HG02870 (cell line): ENCODE results near the gene TASOR.
A peak's percentile ranks its signal among the peaks of the same experiment; 100 is the strongest.

Source experiments
- ATAC-seq: cut with Tn5 transposase; IDR thresholded peaks from one replicate; pipeline ENCODE4 v1.9.1; 2021; ENCODE audit warnings: mild to moderate bottlenecking, moderate library complexity; ENCODE audit not compliant: unreplicated experiment

The TASOR gene

GRCh38 chr3:56684029-56684428 lies 964 bp upstream of the TASOR start:
- no peak for ATAC-seq

- peak; percentile 70 for ATAC-seq
These were observed 473 bp downstream of the TASOR start for GRCh38 chr3:56682462-56683121.

GRCh38 chr3:56681984-56682461 lies 1.0 kb downstream of the TASOR start:
- no peak for ATAC-seq

DNA sequence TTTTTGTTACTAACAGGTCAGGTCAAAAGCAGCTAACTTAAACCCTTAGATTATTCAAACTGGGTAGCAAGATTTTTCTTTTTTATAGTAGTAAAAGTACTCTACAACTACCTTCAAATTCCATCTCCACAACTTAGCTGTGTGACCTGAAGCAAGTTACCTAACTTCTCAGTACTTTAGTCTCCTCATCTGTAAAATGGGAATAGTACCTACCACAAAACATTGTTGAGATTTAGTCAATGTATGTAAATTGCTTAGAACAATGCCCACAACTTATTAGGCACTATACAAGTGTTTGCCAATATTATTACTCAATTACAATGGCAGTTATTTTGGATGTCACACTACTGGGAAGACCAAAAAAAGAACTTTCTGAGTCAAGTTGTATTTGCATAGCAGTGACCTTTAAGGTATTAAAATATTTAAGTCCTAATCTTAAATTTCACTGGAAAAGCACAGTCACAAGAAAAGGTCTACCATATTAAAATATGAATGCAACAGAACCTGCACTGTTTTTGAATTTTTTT lies 2.9 kb downstream of the TASOR start:
- ATAC-seq: no peak

DNA sequence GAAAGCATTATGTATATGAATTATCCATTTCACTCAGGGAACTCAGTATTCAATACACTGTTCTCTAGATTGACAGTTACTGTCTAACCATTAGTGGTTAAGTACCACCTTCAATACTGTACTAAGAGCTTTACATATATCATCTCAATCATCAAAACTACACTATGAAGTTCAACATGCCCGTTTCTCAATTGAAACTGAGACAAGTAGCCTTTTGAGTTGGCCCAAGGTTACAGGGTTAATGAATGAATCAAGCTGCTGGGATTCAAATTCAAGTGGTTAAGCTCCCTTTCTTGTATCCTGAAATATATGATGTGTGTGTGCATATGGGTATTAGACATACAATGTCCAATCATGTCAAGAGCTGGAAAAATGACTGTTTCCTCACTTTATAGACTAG lies 5.8 kb downstream of the TASOR start:
- ATAC-seq: peak; percentile 70

GRCh38 chr3:56673781-56674457 lies 9.1 kb downstream of the TASOR start:
- no peak for ATAC-seq

- ATAC-seq: no peak
These were observed 15.0 kb downstream of the TASOR start for GRCh38 chr3:56667973-56668579.

DNA sequence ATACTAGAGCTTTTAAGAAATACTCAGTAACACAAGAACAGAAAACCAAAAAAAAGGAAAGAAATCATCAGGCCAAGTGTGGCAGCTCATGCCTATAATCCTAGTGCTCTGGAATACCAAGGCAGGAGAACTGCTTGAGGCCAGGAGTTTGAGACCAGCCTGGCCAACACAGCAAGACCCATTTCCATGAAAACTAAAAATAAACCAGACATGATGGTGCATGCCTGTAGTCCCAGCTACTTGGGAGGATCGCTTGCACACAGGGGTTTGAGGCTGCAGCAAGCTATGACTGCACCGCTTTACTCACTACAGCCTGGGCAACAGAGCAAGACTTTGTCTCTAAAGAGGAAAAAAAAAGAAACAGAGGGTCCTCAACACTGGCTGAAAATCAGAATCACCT lies 18.2 kb downstream of the TASOR start:
- ATAC-seq: no peak

DNA sequence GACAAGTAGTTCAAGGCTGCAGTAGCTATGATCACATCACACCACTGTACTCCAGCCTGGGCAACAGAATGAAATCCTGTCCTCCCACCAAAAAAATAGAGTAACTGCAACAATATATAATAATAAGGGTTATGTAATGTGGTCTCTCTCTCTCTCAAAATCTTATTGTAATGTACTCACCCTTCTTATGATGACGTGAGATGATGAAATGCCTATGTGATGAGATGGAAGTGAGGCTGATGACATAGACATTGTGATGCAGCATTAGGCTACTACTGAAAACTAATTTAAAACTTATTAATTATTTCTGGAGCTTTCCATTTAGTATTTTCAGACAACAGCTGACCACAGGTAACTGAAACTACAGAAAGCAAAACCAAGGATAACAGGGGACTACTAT lies 27.4 kb downstream of the TASOR start:
- no peak for ATAC-seq

DNA sequence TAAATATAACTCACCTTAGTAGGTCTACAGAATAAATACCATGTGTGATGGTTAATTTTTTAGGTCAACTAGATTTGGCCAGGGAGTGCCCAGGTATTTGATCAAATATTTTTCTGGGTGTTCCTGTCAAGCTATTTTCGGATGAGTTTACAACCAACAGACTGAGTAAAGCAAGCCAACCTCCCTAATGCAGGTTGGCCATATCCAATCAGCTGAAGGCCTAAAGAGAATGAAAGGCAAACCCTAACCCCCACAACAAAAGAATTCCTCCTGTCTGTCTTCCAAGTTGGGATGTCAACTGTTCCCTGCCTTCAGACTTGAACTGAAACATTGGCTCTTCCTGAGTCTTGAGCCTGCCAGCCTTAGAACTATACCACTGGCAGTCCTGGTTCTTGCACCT lies 28.6 kb downstream of the TASOR start:
- no peak for ATAC-seq

- ATAC-seq: no peak
These were observed 37.7 kb downstream of the TASOR start for GRCh38 chr3:56645407-56645806.

DNA sequence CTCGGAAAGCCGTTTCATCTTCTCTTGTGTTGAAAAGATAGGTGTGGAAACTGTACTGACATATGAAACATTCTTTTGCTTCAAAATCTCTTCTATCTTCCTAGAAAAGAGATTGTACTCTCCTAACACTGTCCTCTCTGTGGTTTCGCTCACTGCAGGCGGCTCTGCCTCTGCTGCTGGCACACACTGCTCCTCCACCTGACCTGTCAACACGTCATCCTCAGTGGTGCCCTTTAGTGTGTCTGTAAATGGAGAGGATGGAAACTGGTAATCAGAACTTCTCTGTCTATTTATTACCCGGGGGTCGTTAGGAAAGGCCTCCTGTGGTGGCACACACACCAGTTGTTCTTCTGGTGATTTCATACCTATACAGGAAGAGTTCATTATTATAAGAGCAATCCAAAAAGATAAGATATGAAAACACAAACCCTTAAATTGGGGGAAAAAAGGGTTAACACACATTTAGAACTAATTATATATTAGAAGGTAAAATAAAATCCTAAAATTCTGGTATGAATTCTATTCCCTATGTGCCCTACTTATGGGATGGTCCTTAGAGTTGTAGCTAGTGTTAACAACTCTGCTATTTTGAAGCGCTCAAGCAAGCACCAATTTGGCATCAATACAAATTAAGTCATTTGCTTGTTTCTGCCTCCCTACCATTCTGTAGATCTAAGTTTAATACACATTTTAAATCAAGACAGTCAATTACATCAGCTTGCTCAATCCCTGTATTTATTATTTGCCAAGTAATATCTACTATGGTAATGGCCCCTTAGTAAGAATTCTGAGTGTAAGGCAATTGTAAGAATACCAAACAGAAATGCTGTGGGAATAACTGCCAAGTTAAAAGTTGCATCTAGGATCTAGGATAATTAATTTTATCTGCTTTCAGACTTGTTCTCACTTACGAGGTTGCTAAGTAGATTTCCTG lies 49.2 kb downstream of the TASOR start:
- ATAC-seq: no peak
